Activated T-cell treated with anti-CD3 and anti-CD28 coated beads for 4 hours (primary cell): Measurements from ENCODE around the gene OBSCN.
"Not testable (repeated sequence)": the region's sequence is repeated elsewhere in the genome, so short reads cannot be mapped to it uniquely, and the experiment has no call there.

Experiments
- DNase-seq: peaks from one replicate; pipeline ENCODE4 v3.0.0-alpha.2; 2020

Gene OBSCN

GRCh38 chr1:228228601-228229074 lies 20.8 kb downstream of the OBSCN start:
- no peak for DNase-seq

GRCh38 chr1:228231189-228231588 lies 23.3 kb downstream of the OBSCN start:
- DNase-seq = no peak

- DNase-seq = no peak
These were observed 25.3 kb downstream of the OBSCN start for GRCh38 chr1:228233136-228233535.

GRCh38 chr1:228234921-228235320 lies 27.1 kb downstream of the OBSCN start:
- DNase-seq = no peak

GRCh38 chr1:228236744-228237143 lies 28.9 kb downstream of the OBSCN start:
- no peak for DNase-seq

- DNase-seq = no peak
These were observed 30.2 kb downstream of the OBSCN start for GRCh38 chr1:228238007-228238406.

GRCh38 chr1:228238461-228238860 lies 30.6 kb downstream of the OBSCN start:
- DNase-seq = no peak

- no peak for DNase-seq
These were observed 32.8 kb downstream of the OBSCN start for GRCh38 chr1:228240411-228241240.

GRCh38 chr1:228241259-228241658 lies 33.4 kb downstream of the OBSCN start:
- DNase-seq = no peak

- no peak for DNase-seq
These were observed 34.6 kb downstream of the OBSCN start for GRCh38 chr1:228242409-228242808.

- DNase-seq = no peak
These were observed 35.2 kb downstream of the OBSCN start for GRCh38 chr1:228243093-228243492.

- DNase-seq = not testable (repeated sequence)
These were observed 36.1 kb downstream of the OBSCN start for GRCh38 chr1:228243989-228244388.

GRCh38 chr1:228245111-228245510 lies 37.3 kb downstream of the OBSCN start:
- DNase-seq = no peak

- no peak for DNase-seq
These were observed 38.5 kb downstream of the OBSCN start for GRCh38 chr1:228246216-228246900.

- DNase-seq = no peak
These were observed 41.9 kb downstream of the OBSCN start for GRCh38 chr1:228249513-228250305.

GRCh38 chr1:228252476-228252875 lies 44.6 kb downstream of the OBSCN start:
- not testable (repeated sequence) for DNase-seq

GRCh38 chr1:228256626-228257375 lies 49.0 kb downstream of the OBSCN start:
- no peak for DNase-seq

- DNase-seq = no peak
These were observed 50.6 kb downstream of the OBSCN start for GRCh38 chr1:228258486-228258885.

- no peak for DNase-seq
These were observed 51.6 kb downstream of the OBSCN start for GRCh38 chr1:228259368-228259894.

GRCh38 chr1:228259951-228260350 lies 52.1 kb downstream of the OBSCN start:
- DNase-seq = no peak

- DNase-seq = no peak
These were observed 53.9 kb downstream of the OBSCN start for GRCh38 chr1:228261706-228262105.

GRCh38 chr1:228262475-228262874 lies 54.6 kb downstream of the OBSCN start:
- no peak for DNase-seq
